HCT116 (cell line): ENCODE measurements around the gene PDCD1LG2. TPM values are rescaled to one million over a fixed set of nuclear protein-coding genes. Genes with fewer than 3 reads are reported as not detected.

Experiments
- ATAC-seq: fragments of 200-7000 bp; cut with Tn5 transposase; 2 replicates; pipeline ENCODE4 v1.9.1; 2020; ENCODE audit warnings: mild to moderate bottlenecking, moderate library complexity
- BruUV-seq: library from RNA; stranded (reverse); fragments of 400-500 nt; replicated peaks from 2 replicates; lab custom pipeline; 2021; lab: Mats Ljungman, UMichigan
- CTCF ChIA-PET: fragments of 300-600 bp; sonication (Branson Sonifier 250); formaldehyde crosslinking; loops from one replicate; lab custom pipeline; 2021; ENCODE audit warnings: antibody characterized with exemption; lab: Charles Lee
- POLR2A ChIA-PET: fragments of 300-600, 350-600 bp; sonication (Branson Sonifier 250); formaldehyde crosslinking; loops from one replicate; lab custom pipeline; 2021; ENCODE audit warnings: antibody characterized with exemption; lab: Charles Lee
- RAD21 ChIA-PET, 2 experiments: fragments of 300-600 bp; sonication (Branson Sonifier 250); formaldehyde crosslinking; loops; one replicate each; lab custom pipeline; 2023; ENCODE audit warnings: low total read pairs in 2 of 2; ENCODE audit not compliant: uncharacterized antibody in 2 of 2, unreplicated experiment in 2 of 2, low non-redundant PET in 1 of 2; lab: Charles Lee
- DNase-seq: peaks from one replicate; pipeline ENCODE4 v3.0.0-alpha.2; 2010; ENCODE audit warnings: low read depth, low spot score
- H2AFZ ChIP-seq: fragments of 200-600 bp; shearing (Covaris generic), sonication (generic); 2 replicates; pipeline ENCODE4 v1.6.1; 2017; ENCODE audit warnings: low read depth, mixed run types, mixed read lengths, antibody characterized with exemption, low read length; ENCODE audit not compliant: poor library complexity, severe bottlenecking
- H3K27ac ChIP-seq: 2 replicates; pipeline ENCODE4 v1.5.1; 2012; ENCODE audit warnings: low read depth, low read length
- H3K27me3 ChIP-seq: fragments of 200-600 bp; sonication (generic); 2 replicates; pipeline ENCODE4 v1.6.1; 2016; ENCODE audit warnings: mixed run types, low read length, mixed read lengths; ENCODE audit not compliant: insufficient read depth
- H3K36me3 ChIP-seq, 2 experiments: fragments of 200-500 bp in 1 of 2; fragments of 200-600 bp in 1 of 2; sonication (Bioruptor generic) in 1 of 2; sonication (generic) in 1 of 2; 2 replicates each; pipeline versions ENCODE4 v1.5.1 to v1.6.1; 2014 to 2016; ENCODE audit warnings: low read length in 2 of 2, inconsistent platforms in 1 of 2, mixed read lengths in 1 of 2, mixed run types in 1 of 2; ENCODE audit not compliant: insufficient read depth in 2 of 2, control insufficient read depth in 1 of 2
- H3K4me1 ChIP-seq, 2 experiments: fragments of 200-600 bp in 1 of 2; sonication (generic) in 1 of 2; 2 replicates each; pipeline versions ENCODE4 v1.5.1 to v1.6.1; 2012 to 2017; ENCODE audit warnings: low read length in 2 of 2, inconsistent platforms in 1 of 2, mild to moderate bottlenecking in 1 of 2, mixed read lengths in 1 of 2, mixed run types in 1 of 2, moderate library complexity in 1 of 2; ENCODE audit not compliant: insufficient read depth in 2 of 2, control insufficient read depth in 1 of 2
- H3K4me2 ChIP-seq: fragments of 200-600 bp; sonication (generic); 2 replicates; pipeline ENCODE4 v1.6.1; 2017; ENCODE audit warnings: mixed run types, low read length, mixed read lengths
- H3K4me3 ChIP-seq, 2 experiments: fragments of 200-600 bp in 1 of 2; sonication (generic) in 1 of 2; replicated peaks in 1 of 2; 2 replicates each; pipeline ENCODE4 v1.5.1; 2011 to 2016; ENCODE audit warnings: low read length in 2 of 2, control low read depth in 1 of 2, low read depth in 1 of 2, mild to moderate bottlenecking in 1 of 2, mixed read lengths in 1 of 2, mixed run types in 1 of 2
- H3K79me2 ChIP-seq: fragments of 200-600 bp; sonication (generic); 2 replicates; pipeline ENCODE4 v1.6.1; 2017; ENCODE audit warnings: mild to moderate bottlenecking, mixed run types, low read length, moderate library complexity, mixed read lengths; ENCODE audit not compliant: insufficient read depth
- H3K9ac ChIP-seq: fragments of 200-600 bp; sonication (generic); 2 replicates; pipeline ENCODE4 v1.6.1; 2016; ENCODE audit warnings: low read length, mixed read lengths
- H3K9me2 ChIP-seq: fragments of 200-600 bp; sonication (generic), shearing (Covaris generic); 2 replicates; pipeline ENCODE4 v1.6.1; 2017; ENCODE audit warnings: mixed run types, mild to moderate bottlenecking, moderate library complexity; ENCODE audit not compliant: insufficient read depth
- H3K9me3 ChIP-seq, 2 experiments: fragments of 200-500 bp in 1 of 2; fragments of 200-600 bp in 1 of 2; sonication (Bioruptor generic) in 1 of 2; sonication (generic) in 1 of 2; 2 replicates each; pipeline ENCODE4 v1.6.1; 2014 to 2017; ENCODE audit warnings: low read length in 2 of 2, mixed read lengths in 2 of 2, inconsistent platforms in 1 of 2, low read depth in 1 of 2, mild to moderate bottlenecking in 1 of 2, mixed run types in 1 of 2, moderate library complexity in 1 of 2; ENCODE audit not compliant: control insufficient read depth in 1 of 2, insufficient read depth in 1 of 2
- H4K20me1 ChIP-seq: fragments of 200-600 bp; sonication (generic), shearing (Covaris generic); 2 replicates; pipeline ENCODE4 v1.6.1; 2017; ENCODE audit warnings: mixed run types, mild to moderate bottlenecking, moderate library complexity; ENCODE audit not compliant: insufficient read depth
- CEBPB ChIP-seq: IDR thresholded peaks from 2 replicates; pipeline ENCODE4 v1.6.1; 2012; ENCODE audit warnings: low read depth
- EZH2phosphoT487 ChIP-seq: fragments of 200-600 bp; IDR thresholded peaks from 2 replicates; pipeline ENCODE4 v1.6.1; 2018; ENCODE audit warnings: antibody characterized with exemption, borderline replicate concordance
- POLR2A ChIP-seq: IDR thresholded peaks from 2 replicates; pipeline ENCODE4 v1.7.0; 2011; ENCODE audit warnings: borderline replicate concordance; ENCODE audit not compliant: insufficient read depth, insufficient read length; ENCODE audit errors: extremely low read depth
- RAD21 ChIP-seq: IDR thresholded peaks from 2 replicates; pipeline ENCODE4 v1.6.1; 2012; ENCODE audit warnings: low read depth, mild to moderate bottlenecking
- SIN3A ChIP-seq: IDR thresholded peaks from 2 replicates; pipeline ENCODE4 v1.6.1; 2012; ENCODE audit warnings: low read depth
- SP1 ChIP-seq: IDR thresholded peaks from 2 replicates; pipeline ENCODE4 v1.6.1; 2012; ENCODE audit warnings: low read depth
- SRF ChIP-seq: IDR thresholded peaks from 2 replicates; pipeline ENCODE4 v1.6.1; 2012; ENCODE audit warnings: low read depth
- TCF7L2 ChIP-seq: IDR thresholded peaks from 2 replicates; pipeline ENCODE4 v1.7.0; 2011; ENCODE audit warnings: borderline replicate concordance, inconsistent platforms; ENCODE audit not compliant: insufficient read depth, insufficient read length; ENCODE audit errors: extremely low read depth
- ZNF274 ChIP-seq: fragments of 200-500 bp; sonication (Bioruptor generic); IDR thresholded peaks from 2 replicates; pipeline ENCODE4 v1.6.1; 2014; ENCODE audit warnings: mild to moderate bottlenecking, low read depth, low read length, inconsistent platforms
- intact Hi-C: fragments of 100-400 bp; cut with micrococcal nuclease; formaldehyde crosslinking; loops from 2 replicates; pipeline ENCODE4 v1.10.0; 2022
- total RNA-seq: library from RNA; stranded (reverse); gene quantifications from one replicate; pipeline ENCODE4 v1.2.1, GENCODE V29; 2021; ENCODE audit not compliant: unreplicated experiment
- TF ChIP-seq, protein P1 (sequence below): IDR thresholded peaks from 2 replicates; pipeline ENCODE4 v1.6.1; 2011; ENCODE audit warnings: mild to moderate bottlenecking, low read length, moderate library complexity; ENCODE audit not compliant: insufficient replicate concordance; ENCODE audit errors: extremely low read depth
- TF ChIP-seq, protein P2 (sequence below): IDR thresholded peaks from 2 replicates; pipeline ENCODE4 v1.6.1; 2012; ENCODE audit warnings: low read depth
- TF ChIP-seq, protein P3 (sequence below): IDR thresholded peaks from 2 replicates; pipeline ENCODE4 v1.6.1; 2012
- TF ChIP-seq, protein P4 (sequence below): IDR thresholded peaks from 2 replicates; pipeline ENCODE4 v1.6.1; 2012
- TF ChIP-seq, protein P5 (sequence below), 3 experiments: fragments of 200-600 bp in 1 of 3; sonication (generic) in 1 of 3; IDR thresholded peaks in 2 of 3; conservative IDR thresholded peaks in 1 of 3; 2 replicates each; pipeline ENCODE4 v1.5.1; 2012 to 2017; ENCODE audit warnings: low read depth in 2 of 3, low read length in 2 of 3, antibody characterized with exemption in 1 of 3, borderline replicate concordance in 1 of 3, control low read depth in 1 of 3, mild to moderate bottlenecking in 1 of 3, mixed read lengths in 1 of 3, mixed run types in 1 of 3, moderate library complexity in 1 of 3; ENCODE audit not compliant: insufficient read depth in 1 of 3

Gene PDCD1LG2
- total RNA-seq, 1 experiment from 2014 or later: not detected

DNA sequence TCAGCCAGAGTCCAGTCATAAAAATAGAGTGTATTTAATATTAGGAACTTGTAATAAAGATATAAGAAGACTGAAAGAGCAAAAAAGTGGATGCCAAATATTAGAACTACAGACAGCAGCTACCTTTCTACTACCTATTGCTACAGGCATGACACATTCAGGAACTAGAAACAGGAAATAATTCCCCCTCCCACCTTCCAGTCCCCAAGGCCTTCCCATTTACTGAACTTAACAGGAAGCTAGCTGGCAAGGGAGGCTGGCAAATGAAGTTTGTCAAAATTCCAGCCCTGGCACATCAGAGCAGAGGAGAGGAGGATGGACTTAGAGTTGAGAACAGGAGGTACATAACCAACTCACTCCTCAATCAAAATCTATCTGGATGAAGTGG lies 68.4 kb downstream of the PDCD1LG2 start:
- DNase-seq: no peak
- BruUV-seq: no TSS peak
- Histone ChIP-seq H3K9me2 (no peaks in the 10 kb centered on the region), H3K9me3 (no peaks in the 10 kb centered on the region), H3K9ac (no peak overlapping the region), H3K4me2 (no peak overlapping the region), H3K36me3 (no peaks in the 10 kb centered on the region), H3K27ac (no peak overlapping the region), H3K79me2 (no peaks in the 10 kb centered on the region), H4K20me1 (no peaks in the 10 kb centered on the region), H3K27me3 (no peaks in the 10 kb centered on the region), H2AFZ (no peak overlapping the region), H3K4me1 (no peaks in the 10 kb centered on the region), H3K4me3 (no peak overlapping the region)
- intact Hi-C loops: loop anchor here (10.0 kb wide), 1 partner anchor 64 kb away; the partner anchor contains the start of gene PDCD1LG2
- no peak for TF ChIP-seq EZH2phosphoT487
- TF ChIP-seq SRF: no peak
- TF ChIP-seq POLR2A: no peak
- TF ChIP-seq, protein P1, sequence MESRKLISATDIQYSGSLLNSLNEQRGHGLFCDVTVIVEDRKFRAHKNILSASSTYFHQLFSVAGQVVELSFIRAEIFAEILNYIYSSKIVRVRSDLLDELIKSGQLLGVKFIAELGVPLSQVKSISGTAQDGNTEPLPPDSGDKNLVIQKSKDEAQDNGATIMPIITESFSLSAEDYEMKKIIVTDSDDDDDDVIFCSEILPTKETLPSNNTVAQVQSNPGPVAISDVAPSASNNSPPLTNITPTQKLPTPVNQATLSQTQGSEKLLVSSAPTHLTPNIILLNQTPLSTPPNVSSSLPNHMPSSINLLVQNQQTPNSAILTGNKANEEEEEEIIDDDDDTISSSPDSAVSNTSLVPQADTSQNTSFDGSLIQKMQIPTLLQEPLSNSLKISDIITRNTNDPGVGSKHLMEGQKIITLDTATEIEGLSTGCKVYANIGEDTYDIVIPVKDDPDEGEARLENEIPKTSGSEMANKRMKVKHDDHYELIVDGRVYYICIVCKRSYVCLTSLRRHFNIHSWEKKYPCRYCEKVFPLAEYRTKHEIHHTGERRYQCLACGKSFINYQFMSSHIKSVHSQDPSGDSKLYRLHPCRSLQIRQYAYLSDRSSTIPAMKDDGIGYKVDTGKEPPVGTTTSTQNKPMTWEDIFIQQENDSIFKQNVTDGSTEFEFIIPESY: no peak
- no peak for TF ChIP-seq CEBPB
- TF ChIP-seq SIN3A: no peak
- no peak for TF ChIP-seq RAD21
- no peak for TF ChIP-seq SP1
- TF ChIP-seq, protein P2, sequence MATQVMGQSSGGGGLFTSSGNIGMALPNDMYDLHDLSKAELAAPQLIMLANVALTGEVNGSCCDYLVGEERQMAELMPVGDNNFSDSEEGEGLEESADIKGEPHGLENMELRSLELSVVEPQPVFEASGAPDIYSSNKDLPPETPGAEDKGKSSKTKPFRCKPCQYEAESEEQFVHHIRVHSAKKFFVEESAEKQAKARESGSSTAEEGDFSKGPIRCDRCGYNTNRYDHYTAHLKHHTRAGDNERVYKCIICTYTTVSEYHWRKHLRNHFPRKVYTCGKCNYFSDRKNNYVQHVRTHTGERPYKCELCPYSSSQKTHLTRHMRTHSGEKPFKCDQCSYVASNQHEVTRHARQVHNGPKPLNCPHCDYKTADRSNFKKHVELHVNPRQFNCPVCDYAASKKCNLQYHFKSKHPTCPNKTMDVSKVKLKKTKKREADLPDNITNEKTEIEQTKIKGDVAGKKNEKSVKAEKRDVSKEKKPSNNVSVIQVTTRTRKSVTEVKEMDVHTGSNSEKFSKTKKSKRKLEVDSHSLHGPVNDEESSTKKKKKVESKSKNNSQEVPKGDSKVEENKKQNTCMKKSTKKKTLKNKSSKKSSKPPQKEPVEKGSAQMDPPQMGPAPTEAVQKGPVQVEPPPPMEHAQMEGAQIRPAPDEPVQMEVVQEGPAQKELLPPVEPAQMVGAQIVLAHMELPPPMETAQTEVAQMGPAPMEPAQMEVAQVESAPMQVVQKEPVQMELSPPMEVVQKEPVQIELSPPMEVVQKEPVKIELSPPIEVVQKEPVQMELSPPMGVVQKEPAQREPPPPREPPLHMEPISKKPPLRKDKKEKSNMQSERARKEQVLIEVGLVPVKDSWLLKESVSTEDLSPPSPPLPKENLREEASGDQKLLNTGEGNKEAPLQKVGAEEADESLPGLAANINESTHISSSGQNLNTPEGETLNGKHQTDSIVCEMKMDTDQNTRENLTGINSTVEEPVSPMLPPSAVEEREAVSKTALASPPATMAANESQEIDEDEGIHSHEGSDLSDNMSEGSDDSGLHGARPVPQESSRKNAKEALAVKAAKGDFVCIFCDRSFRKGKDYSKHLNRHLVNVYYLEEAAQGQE: no peak
- TF ChIP-seq, protein P3, sequence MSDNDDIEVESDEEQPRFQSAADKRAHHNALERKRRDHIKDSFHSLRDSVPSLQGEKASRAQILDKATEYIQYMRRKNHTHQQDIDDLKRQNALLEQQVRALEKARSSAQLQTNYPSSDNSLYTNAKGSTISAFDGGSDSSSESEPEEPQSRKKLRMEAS: no peak
- no peak for TF ChIP-seq ZNF274
- TF ChIP-seq, protein P4, sequence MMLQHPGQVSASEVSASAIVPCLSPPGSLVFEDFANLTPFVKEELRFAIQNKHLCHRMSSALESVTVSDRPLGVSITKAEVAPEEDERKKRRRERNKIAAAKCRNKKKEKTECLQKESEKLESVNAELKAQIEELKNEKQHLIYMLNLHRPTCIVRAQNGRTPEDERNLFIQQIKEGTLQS: no peak
- TF ChIP-seq TCF7L2: no peak
- TF ChIP-seq, protein P5, sequence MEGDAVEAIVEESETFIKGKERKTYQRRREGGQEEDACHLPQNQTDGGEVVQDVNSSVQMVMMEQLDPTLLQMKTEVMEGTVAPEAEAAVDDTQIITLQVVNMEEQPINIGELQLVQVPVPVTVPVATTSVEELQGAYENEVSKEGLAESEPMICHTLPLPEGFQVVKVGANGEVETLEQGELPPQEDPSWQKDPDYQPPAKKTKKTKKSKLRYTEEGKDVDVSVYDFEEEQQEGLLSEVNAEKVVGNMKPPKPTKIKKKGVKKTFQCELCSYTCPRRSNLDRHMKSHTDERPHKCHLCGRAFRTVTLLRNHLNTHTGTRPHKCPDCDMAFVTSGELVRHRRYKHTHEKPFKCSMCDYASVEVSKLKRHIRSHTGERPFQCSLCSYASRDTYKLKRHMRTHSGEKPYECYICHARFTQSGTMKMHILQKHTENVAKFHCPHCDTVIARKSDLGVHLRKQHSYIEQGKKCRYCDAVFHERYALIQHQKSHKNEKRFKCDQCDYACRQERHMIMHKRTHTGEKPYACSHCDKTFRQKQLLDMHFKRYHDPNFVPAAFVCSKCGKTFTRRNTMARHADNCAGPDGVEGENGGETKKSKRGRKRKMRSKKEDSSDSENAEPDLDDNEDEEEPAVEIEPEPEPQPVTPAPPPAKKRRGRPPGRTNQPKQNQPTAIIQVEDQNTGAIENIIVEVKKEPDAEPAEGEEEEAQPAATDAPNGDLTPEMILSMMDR (IDR thresholded peaks at IDR 0.05 in 2 of 3, conservative IDR thresholded peaks at IDR 0.05 in 1 of 3; ENCODE audit: borderline replicate concordance in 1 of 3, insufficient read depth in 1 of 3, low read depth in 2 of 3, low read length in 2 of 3): no peak
- RAD21 ChIA-PET: no interaction called here
- ATAC-seq: no peak
- CTCF ChIA-PET: no interaction called here
- POLR2A ChIA-PET: no interaction called here
